Thyroid gland (tissue), 4 donors: ENCODE results near the gene PPDPF. TPM values are rescaled to one million over a fixed set of nuclear protein-coding genes. Genes with fewer than 3 reads are reported as not detected.

ENCODE experiments used
- DNase-seq, 2 donors: peaks; one replicate each; pipeline ENCODE4 v3.0.0-alpha.2; 2019
- H3K27ac ChIP-seq, 3 donors: fragments of 200-600 bp; sonication (generic); 1 replicate in 2 of 3; 2 replicates in 1 of 3; pipeline ENCODE4 v1.5.1; 2016 to 2019; ENCODE audit warnings: mild to moderate bottlenecking in 1 of 3, moderate library complexity in 1 of 3
- H3K27me3 ChIP-seq: fragments of 200-600 bp; sonication (generic); one replicate; pipeline ENCODE4 v1.5.1; 2019
- H3K36me3 ChIP-seq, 2 donors: fragments of 200-600 bp; sonication (generic); one replicate each; pipeline ENCODE4 v1.5.1; 2016 to 2019
- H3K4me1 ChIP-seq, 2 donors: fragments of 200-600 bp; sonication (generic); one replicate each; pipeline ENCODE4 v1.5.1; 2017 to 2019
- H3K4me3 ChIP-seq, 3 donors: fragments of 200-600 bp; sonication (generic); replicated peaks in 1 of 3; 1 replicate in 2 of 3; 2 replicates in 1 of 3; pipeline ENCODE4 v1.5.1; 2016; ENCODE audit warnings: mild to moderate bottlenecking in 1 of 3
- H3K9me3 ChIP-seq: fragments of 200-600 bp; sonication (generic); one replicate; pipeline ENCODE4 v1.5.1; 2017
- POLR2A ChIP-seq, 2 donors: fragments of 450-650 bp; IDR thresholded peaks; one replicate each; pipeline ENCODE4 v1.6.1; 2017; ENCODE audit warnings: antibody characterized with exemption in 2 of 2, mild to moderate bottlenecking in 2 of 2, moderate library complexity in 1 of 2
- WGBS, 2 donors: methylation state at CpG; one replicate each; pipeline ENCODE4 v1.1.5; 2017; 5-methylcytosine and 5-hydroxymethylcytosine counted together
- intact Hi-C: fragments of 100-400 bp; cut with DNase I; formaldehyde crosslinking; loops from one replicate; pipeline ENCODE4 v1.15.1; 2023
- total RNA-seq, 4 donors: library from RNA; depleted of rRNA; stranded (reverse); fragments of >200 nt; gene quantifications; one replicate each; pipeline ENCODE4 v1.2.3, GENCODE V29; 2016
- TF ChIP-seq, protein P1 (sequence below), 6 experiments: fragments of 200-600 bp in 3 of 6; fragments of 450-650 bp in 3 of 6; sonication (generic) in 3 of 6; IDR thresholded peaks; one replicate each; pipeline ENCODE4 v1.5.1; 2016 to 2019; ENCODE audit warnings: antibody characterized with exemption in 6 of 6, mild to moderate bottlenecking in 2 of 6, inconsistent platforms in 1 of 6, moderate library complexity in 1 of 6

The PPDPF gene
- total RNA-seq, 4 donors from 2014 or later: 82.0 to 226 (median 146) TPM

DNA sequence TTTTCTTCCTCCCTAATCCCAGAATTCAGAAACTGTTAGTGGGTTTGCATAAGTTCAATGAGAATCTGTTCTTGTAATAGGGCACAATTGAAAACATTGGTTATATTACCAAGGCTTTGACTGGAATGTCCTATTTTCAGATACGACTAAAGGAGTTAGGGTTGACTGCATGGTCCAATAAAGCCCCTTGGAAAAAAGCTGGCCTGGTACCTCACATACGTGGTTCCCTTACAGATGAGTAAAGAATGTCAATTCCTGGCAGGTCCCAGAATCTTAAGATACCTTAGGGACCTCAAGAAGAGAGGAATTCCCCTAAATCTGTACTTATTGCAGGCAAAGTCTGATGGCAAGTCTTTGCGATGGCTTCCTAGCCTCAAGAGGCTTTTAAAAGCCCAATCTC, 4.6 kb downstream of the PPDPF start:
- no peak for DNase-seq
- Histone ChIP-seq H3K4me1 (peaks cover 15 to 19% of the 10 kb centered on the region in 2 donors), H3K9me3 (no peaks in the 10 kb centered on the region), H3K36me3 (peaks cover 0 to 4% of the 10 kb centered on the region in 2 donors), H3K27me3 (no peaks in the 10 kb centered on the region), H3K27ac (no peak overlapping the region), H3K4me3 (no peak overlapping the region)
- 58 to 66% methylated on average over 3 of the region's 3 CpGs for WGBS, 2 donors
- TF ChIP-seq POLR2A (IDR thresholded peaks at IDR 0.05): no peak
- TF ChIP-seq, protein P1, sequence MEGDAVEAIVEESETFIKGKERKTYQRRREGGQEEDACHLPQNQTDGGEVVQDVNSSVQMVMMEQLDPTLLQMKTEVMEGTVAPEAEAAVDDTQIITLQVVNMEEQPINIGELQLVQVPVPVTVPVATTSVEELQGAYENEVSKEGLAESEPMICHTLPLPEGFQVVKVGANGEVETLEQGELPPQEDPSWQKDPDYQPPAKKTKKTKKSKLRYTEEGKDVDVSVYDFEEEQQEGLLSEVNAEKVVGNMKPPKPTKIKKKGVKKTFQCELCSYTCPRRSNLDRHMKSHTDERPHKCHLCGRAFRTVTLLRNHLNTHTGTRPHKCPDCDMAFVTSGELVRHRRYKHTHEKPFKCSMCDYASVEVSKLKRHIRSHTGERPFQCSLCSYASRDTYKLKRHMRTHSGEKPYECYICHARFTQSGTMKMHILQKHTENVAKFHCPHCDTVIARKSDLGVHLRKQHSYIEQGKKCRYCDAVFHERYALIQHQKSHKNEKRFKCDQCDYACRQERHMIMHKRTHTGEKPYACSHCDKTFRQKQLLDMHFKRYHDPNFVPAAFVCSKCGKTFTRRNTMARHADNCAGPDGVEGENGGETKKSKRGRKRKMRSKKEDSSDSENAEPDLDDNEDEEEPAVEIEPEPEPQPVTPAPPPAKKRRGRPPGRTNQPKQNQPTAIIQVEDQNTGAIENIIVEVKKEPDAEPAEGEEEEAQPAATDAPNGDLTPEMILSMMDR (IDR thresholded peaks at IDR 0.05): no peak
- intact Hi-C loops: no loop called here

DNA sequence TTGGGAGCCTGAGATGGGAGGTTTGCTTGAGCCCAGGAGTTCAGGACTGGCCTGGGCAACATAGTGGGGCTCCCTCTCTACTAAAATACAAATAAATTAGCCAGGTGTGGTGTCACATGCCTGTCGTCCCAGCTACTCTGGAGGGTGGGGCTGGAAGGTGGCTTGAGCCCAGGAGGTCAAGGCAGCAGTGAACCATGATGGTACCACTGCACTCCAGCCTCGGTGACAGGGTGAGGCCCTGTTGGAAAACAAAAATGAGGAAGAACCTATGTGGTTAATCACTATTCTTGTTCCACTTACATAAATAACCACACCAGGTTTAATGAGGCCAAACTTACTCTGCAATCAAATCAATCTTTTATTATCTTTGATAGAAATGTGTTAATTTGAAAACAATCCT, 5.4 kb downstream of the PPDPF start:
- no peak for DNase-seq
- Histone ChIP-seq H3K27me3 (no peaks in the 10 kb centered on the region), H3K4me1 (peaks cover 15 to 19% of the 10 kb centered on the region in 2 donors), H3K27ac (no peak overlapping the region), H3K4me3 (no peak overlapping the region), H3K9me3 (no peaks in the 10 kb centered on the region), H3K36me3 (peaks cover 0 to 4% of the 10 kb centered on the region in 2 donors)
- intact Hi-C loops: no loop called here
- TF ChIP-seq, protein P1 (IDR thresholded peaks at IDR 0.05): no peak
- TF ChIP-seq POLR2A (IDR thresholded peaks at IDR 0.05): no peak
- WGBS, 2 donors: 7 to 12% methylated on average over 2 of the region's 2 CpGs

DNA sequence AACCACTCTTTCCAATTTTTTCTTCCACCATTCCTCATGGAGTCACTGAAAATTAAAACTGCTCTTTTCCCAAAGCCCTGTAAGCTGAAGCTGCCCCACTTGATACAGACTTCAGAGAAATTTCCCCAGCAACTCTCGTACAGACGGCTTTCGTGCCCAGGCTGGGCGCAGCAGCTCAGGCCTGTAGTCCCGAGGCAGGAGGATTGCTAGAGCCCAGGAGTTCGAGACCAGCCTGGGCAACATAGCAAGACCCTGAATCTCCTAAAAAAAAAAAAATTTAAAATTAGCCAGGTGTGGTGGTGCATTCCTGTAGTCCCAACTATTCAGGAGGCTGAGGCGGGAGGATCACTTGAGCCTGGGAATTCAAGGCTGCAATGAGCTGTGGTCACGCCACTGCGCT, 6.6 kb downstream of the PPDPF start:
- Histone ChIP-seq H3K27ac (no peak overlapping the region), H3K4me3 (no peak overlapping the region), H3K4me1 (peaks cover 4 to 10% of the 10 kb centered on the region in 2 donors), H3K9me3 (no peaks in the 10 kb centered on the region), H3K36me3 (peaks cover 0 to 4% of the 10 kb centered on the region in 2 donors), H3K27me3 (no peaks in the 10 kb centered on the region)
- intact Hi-C loops: no loop called here
- no peak for DNase-seq
- 85% methylated on average over 9 of the region's 9 CpGs for WGBS, 2 donors
- TF ChIP-seq POLR2A (IDR thresholded peaks at IDR 0.05): no peak
- TF ChIP-seq, protein P1 (IDR thresholded peaks at IDR 0.05): no peak

DNA sequence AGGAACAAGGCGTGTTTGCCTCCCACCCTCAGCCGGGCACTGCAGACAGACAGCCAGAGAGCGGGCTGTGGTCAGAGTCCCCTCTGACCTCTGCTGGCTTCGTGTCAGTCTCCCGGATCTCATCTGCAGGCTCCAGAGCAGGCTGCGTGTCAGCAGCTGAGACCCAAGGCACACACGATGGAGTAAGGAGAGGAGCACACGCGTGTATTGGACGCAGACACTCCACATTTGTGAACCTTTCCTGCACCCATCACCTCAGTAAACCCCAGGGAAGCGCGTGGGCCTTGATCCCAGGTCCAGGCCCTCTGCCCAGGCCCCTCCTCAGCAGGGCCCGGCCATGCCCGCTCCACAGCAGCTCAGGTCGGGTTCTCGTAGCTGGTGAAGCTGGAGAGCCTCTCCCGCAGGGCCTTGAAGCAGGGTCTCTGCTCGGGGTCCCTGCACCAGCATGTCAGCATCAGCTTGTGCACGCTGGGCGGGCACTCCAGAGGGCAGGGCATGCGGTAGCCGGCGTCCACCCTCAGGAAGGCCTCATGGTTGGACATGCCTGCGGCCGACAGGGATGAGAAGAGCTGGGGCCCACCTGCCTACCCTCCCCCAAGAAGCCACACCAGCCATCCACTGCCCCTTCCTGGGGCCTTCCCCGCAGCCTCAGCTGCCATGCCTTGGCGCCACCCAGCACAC, 8.8 kb downstream of the PPDPF start:
- DNase-seq: no peak
- no peak for TF ChIP-seq POLR2A (IDR thresholded peaks at IDR 0.05)
- TF ChIP-seq, protein P1 (IDR thresholded peaks at IDR 0.05): no peak
- no peaks in the 10 kb centered on the region for H3K4me1 ChIP-seq

More for the DNA sequence above, 8.8 kb downstream of the PPDPF start:
- no peaks in the 10 kb centered on the region for H3K27me3 ChIP-seq
- no peaks in the 10 kb centered on the region for H3K36me3 ChIP-seq
- intact Hi-C loops: no loop called here
- WGBS, 2 donors: 58 to 80% methylated on average over 4 to 19 of the region's 27 CpGs
- H3K27ac ChIP-seq: no peak overlapping the region
- H3K4me3 ChIP-seq: no peak overlapping the region
- H3K9me3 ChIP-seq: no peaks in the 10 kb centered on the region
